Stimulated activated CD8-positive, alpha-beta memory T cell treated with anti-CD3 and anti-CD28 coated beads, Interleukin-4, amount 100 ng/mL, for 4 hours (primary cell): ENCODE measurements around the gene ALAD.
"Not testable (repeated sequence)": the region's sequence is repeated elsewhere in the genome, so short reads cannot be mapped to it uniquely, and the experiment has no call there.

ENCODE experiments used
- DNase-seq, 2 donors: peaks; one replicate each; pipeline ENCODE4 v3.0.0-alpha.2; 2020; ENCODE audit warnings: low read depth in 2 of 2, low spot score in 1 of 2

Gene ALAD

DNA sequence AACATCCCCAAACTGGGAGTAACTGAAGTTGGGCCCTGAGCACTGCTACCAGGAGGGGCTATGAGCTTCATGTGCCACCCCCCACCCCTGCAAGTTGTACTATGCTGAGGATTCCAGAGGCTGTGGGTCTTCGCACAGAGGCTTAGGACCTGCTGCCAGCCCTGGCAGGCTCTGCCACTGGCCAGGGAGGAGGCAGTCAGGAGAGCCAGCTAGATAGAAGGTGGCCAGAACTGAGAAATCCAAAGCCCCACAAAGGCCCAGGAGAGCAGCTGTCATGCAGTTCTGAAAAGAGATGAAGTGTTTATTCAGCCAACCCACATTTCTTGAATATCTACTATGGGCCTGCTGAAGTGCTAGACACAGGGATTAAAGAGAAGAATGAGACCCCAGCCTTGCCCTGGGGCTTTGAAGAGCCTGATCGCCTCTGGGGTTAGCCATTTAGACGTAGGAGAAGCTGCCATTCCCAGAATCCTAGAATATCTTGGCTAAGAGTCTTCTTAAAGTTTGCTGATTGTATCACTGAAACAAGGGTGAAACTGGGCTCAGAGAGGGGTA, 1.4 kb downstream of the ALAD start:
- no peak for DNase-seq

DNA sequence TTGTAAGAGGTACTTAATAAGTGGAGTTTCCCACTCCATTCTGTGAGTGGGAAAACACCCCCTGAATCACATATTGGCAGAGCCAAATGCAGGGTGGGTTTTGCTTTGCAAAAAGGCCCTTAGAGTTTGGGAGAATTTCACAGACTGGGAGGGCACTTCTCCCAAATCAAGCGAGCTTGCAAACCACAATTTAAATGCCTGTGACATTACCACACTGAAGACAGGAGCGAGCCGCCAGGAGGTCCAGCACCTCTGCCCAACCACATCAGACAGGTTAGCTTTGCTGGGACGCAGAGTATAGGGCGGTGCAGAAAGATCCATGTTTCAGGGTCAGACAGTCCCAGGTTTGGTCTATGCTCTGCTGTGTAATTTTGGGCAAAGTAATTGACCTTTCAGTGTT, 2.3 kb downstream of the ALAD start:
- DNase-seq: no peak

DNA sequence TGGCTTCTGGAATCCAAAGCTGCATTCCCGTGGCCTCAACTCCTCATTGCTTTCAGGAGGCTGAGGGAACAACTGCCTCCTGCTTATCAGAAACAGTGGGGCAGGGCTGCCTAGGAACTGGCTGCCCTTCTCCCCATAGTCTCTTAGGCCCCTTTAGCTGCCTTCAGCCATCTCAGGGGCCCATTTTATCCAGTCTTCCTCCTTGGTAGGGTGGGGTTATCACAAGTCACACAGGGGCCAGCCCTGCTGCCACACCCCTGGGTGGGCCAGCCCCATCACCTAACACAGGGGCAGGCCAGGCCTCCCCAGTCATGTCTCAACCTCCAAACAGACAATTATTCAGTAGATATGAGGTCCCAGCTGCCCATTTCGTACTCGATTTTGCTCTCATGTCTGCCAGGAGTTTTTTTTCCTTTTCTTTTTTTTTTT, 3.9 kb downstream of the ALAD start:
- no peak for DNase-seq

DNA sequence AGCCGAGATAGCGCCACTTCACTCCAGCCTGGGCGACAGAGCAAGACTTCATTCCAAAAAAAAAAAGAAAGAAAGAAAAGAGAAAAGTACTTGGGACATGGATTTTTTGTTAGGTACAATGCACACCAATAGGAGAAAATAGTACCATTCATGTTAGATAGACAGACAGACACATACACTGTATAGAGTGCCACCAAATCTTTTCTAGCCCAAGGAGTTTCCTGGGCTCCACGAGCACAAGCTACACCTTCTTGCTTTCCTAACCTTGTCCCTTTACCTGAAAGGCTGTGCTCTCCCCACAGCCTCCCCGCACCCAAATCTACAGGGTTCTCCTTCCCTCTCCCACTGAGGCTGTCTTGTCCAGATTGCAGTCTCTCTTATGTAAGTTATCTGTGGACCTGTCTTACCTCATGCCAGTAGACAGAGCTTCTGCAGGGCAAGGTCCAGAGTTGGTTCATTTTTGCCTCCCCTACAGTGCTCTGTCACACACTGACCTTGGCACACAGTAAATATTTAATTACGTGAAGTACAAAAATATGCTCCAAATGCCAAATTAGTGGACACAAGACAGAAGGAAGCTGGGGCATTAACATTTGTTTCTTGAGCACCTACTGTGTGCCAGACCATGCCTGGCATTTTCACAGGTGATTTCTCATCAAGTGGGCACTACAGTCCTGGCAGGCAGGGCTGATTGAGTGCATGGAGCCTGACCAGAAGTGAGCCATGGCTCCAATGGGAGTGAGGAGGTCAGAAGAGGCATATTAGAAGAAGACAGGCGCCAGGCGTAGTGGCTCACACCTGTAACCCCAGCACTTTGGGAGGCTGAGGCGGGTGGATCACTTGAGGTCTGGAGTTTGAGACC, 5.9 kb downstream of the ALAD start:
- DNase-seq: no peak

DNA sequence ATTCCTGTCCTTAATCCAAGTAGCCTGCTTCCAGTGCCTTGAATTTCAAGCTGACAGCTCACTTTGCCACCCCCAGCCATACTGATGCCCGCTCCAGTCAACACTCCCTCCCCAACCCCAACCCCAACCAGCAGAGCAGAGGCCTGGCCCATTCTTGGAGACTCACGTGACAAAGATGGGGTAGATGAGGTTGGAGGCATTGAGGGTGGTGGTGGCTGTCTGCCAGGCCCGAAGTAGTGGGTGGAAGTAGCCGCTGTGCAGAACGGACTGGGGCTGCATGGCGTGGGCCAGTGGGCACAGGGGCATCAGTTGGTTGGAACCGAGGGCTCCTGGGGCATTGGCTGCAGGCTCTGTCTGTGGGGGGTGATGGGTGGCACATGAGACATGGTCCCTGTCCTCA, 7.8 kb downstream of the ALAD start:
- DNase-seq: no peak

DNA sequence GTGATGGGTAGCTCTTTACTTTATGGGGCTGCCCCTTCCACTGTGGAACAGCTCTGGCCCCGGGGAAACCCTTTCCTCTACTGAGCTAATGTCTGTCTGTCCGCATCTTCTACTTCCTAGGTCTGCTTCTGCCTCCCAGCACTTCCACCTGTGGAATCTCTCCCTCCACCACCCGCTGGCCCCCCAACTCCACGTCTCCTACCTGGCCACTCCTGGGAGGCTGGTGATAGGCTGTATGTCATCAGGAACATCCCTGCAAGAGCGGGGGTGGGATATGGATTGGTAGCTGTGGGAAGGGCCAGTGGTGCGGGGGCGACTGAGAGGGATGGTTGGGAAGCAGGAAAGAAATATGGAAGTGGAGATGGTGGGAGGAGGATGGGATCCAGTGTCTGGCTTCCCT, 9.2 kb downstream of the ALAD start:
- DNase-seq: no peak

DNA sequence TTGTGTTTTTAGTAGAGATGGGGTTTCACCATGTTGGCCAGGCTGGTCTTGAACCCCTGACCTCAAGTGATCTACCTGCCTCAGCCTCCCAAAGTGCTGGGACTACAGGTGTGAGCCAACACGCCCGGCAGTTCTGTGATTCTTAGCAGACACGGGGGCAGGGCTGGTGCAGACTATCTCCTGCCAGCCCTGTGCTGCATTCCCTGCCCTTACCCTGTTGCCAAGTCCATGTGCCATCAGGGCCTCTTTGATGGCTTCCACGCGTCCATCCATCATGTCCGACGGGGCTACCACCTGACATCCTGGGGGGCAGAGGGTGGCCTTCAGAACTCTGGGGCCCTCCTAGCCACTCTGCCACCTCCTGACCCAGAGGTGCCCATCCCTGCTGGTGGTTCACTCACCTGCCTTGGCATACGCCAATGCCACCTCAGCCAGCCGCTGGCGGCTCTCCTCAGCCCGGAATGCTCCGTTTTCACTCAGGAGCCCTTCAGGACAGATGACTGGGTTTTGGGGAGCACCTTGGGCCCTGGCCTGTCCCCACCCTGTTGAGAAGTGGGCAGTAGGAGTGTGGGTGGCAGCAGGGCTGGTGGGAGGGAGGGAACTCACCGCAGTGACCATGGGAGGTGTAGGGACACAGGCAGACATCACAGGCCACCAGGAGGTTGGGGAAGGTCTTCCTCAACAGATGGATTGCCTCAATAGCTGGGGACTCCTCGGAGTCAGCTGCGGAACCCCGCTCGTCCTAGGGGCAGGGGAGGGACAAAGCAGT, 10.7 kb downstream of the ALAD start:
- no peak for DNase-seq

DNA sequence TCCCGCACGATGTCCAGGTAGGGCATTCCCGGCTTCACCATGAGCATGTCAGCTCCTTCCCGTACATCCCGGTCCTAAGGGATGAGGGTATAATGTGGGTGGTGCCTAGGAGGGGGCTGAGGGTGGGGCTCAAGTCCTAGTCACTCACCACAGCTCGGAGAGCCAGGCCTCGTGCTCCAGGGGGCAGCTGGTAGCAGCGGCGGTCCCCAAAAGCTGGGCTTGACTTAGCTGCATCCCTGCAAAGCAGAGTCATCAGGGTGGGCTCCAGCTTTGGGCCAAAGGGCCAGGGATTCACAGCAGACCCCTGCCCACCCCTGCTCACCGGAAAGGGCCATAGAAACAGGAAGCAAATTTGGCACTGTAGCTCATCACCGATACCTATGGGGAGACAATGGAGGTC, 11.6 kb downstream of the ALAD start:
- DNase-seq: no peak

DNA sequence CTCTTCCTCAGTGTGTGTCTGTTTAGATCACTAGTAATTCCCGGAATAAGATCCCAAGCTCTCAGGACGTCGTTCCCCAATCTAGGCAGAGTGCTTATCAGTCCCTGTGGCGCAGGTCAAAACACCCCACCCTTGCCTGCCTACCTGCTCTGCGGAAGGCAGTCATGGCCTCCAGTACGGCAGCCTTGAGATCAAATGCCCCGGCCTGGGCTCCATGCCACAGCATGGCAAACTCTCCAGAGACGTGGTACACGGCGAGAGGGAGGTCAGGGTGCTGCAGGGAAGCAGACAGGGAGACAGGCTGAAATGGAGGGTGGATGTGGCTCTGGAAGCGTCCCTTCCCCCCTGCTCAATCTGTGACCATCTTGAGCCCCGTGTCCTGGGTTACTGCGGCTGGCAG, 12.3 kb downstream of the ALAD start:
- DNase-seq: no peak

DNA sequence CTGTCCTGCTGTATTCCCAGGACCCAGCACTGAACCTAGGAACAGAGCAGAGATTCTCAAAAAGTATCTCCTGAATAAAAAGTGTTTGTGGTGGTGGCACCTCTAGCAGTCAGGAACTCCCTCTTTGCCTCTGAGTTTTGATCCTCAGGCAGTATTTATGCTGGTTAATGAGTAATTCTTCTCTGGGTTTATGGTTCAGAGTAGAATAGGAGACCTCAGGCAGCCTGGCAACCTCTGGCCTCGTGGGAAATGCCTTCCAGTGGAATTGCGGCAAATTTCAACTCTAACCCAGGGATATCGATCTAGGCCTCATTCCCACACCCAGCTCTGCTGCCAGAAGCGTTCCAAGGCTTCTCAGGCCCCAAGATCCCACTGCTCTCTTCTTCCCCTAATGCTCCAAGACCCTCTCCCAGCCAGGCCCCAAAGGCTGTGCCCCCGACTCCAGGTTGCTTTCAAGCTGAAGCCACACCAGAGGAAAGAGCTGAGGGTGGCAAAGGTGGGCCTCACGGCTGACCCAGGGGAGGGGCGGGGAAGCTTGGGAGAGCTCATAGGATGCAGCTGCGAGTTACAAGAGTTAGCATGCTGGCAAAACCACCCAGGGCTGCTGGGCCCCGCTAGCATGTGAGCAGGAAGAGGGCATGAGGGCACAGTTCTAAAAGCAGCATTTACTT, 13.4 kb downstream of the ALAD start:
- DNase-seq: no peak

DNA sequence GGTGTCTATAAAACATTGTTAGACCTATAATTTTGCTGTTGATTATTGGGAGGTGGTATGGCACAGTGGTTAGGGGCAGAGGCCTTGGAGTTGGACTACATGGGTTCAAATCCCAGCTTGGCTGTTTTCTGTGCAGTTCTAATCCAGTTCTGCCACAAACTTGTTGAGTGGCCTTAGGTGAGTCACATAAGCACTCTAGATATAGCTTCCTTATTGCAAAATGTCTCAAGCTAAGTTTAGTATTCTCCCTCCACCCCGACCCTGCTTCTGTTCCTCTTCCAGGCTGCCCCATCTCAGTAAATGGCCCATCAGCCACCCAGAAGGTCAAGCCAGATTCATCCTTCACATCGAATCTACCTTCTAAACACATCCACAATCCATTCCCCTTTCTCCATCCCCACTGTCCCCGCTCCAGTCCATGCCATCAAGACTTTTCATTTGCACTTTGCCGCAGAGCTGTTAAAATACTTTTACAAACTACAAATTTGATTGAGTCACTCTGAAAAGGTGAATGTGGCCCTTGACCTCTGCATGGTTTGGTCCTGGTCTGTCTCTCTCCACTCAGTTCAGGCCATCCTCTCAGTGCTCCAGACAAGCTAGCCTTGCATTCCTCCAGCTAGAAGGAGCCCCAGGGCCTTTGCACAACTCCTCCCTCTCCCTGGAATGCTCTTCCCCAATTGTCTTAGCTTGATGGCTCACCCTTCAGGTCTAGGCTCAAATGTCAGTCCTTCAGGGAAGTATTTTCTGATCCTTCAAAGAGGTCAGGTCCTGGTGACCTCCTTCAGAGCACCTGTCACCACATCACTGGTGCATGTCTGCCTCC, 14.3 kb downstream of the ALAD start:
- no peak for DNase-seq

DNA sequence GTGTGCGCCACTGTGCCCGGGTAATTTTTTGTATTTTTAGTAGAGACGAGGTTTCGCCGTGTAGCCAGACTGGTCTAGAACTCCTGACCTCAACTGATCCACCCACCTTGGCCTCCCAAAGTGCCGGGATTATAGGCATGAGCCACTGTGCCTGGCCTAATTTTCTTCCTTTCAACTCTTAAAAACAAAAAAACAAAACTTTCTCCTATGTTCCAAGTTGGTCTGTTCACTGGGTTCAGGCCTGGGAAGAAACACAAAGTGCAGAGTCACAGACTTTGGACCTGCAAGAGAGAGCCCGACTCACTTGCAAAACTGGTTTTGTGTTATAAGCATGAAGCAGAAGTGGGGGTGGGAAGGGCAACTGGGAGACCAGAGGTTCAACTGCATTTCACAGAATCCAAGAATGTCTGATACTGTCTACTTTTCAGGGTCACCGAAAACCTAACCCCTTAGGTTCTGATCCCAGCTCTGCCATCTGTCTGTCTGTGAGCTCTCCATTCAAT, 19.1 kb downstream of the ALAD start:
- DNase-seq: no peak

DNA sequence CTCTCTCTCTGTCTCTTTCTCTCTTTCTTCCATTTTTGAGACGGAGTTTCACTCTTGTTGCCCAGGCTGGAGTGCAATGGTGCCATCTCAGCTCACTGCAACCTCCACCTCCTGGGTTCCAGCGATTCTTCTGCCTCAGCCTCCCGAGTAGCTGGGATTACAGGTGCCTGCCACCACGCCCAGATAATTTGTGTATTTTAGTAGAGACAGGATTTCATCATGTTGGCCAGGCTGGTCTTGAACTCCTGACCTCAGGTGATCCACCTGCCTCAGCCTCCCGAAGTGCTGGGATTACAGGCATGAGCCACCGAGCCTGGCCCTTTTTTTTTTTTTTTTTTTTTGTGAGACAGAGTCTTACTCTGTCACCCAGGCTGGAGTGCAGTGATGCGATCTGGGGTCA, 19.6 kb downstream of the ALAD start:
- DNase-seq: not testable (repeated sequence)

DNA sequence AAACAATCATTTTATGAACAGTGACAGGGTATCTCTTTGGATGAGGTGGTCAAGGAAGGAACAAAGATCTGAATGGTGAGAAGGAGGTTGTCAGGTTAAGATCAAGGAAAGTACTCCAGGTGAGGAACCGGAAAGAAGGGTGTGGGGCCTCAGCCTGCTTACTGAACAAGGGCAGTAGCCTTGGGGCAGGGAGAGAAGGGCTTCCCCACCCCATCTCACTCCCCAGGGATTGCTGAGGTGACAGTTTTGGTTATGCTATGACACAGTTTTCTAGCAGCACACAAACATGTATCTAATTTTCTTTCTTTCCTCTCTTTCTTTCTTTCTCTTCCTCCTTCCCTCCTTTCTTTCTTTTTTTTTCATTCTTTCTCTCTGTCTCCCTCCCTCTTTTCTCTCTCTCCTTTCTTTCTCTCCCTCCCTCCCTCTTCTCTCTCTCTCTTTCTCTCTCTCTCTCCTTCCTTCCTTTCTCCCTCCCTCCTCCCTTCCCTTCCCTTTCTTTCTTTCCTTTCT, 20.2 kb downstream of the ALAD start:
- DNase-seq: no peak

DNA sequence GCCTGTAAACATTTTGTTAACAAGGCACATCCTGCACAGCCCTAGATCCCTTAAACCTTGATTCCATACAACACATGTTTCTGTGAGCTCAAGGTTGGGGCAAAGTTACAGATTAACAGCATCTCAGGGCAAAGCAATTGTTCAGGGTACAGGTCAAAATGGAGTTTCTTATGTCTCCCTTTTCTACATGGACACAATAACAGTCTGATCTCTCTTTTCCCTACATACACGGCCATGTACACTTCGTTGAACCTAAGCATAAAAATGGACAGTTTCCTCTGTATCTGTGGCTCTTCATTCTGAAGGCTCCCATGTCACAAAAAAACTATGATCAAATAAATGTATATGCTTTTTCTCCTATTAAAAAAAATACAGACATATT, 21.3 kb downstream of the ALAD start:
- not testable (repeated sequence) for DNase-seq

DNA sequence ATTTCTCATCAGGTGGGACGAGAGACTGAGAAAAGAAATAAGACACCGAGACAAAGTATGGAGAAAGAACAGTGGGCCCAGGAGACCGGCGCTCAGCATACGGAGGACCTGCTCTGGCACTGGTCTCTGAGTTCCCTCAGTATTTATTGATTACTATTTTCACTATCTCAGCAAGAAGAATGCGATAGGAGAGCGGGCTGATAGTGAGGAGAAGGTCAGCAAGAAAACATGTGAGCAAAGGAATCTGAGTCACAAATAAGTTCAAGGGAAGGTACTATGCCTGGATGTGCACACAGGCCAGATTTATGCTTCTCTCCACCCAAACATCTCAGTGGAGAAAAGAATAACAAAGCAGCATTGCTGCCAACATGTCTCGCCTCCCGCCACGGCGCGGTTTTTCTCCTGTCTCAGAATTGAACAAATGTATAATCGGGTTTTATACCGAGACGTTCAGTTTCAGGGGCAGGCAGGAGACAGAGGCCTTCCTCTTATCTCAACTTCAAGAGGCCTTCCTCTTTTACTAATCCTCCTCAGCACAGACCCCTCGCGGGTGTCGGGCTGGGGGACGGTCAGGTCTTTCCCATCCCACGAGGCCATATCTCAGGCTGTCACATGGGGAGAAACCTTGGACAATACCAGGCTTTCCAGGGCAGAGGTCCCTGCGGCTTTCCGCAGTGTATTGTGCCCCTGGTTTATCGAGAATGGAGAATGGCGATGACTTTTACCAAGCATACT, 21.8 kb downstream of the ALAD start:
- DNase-seq: not testable (repeated sequence)

DNA sequence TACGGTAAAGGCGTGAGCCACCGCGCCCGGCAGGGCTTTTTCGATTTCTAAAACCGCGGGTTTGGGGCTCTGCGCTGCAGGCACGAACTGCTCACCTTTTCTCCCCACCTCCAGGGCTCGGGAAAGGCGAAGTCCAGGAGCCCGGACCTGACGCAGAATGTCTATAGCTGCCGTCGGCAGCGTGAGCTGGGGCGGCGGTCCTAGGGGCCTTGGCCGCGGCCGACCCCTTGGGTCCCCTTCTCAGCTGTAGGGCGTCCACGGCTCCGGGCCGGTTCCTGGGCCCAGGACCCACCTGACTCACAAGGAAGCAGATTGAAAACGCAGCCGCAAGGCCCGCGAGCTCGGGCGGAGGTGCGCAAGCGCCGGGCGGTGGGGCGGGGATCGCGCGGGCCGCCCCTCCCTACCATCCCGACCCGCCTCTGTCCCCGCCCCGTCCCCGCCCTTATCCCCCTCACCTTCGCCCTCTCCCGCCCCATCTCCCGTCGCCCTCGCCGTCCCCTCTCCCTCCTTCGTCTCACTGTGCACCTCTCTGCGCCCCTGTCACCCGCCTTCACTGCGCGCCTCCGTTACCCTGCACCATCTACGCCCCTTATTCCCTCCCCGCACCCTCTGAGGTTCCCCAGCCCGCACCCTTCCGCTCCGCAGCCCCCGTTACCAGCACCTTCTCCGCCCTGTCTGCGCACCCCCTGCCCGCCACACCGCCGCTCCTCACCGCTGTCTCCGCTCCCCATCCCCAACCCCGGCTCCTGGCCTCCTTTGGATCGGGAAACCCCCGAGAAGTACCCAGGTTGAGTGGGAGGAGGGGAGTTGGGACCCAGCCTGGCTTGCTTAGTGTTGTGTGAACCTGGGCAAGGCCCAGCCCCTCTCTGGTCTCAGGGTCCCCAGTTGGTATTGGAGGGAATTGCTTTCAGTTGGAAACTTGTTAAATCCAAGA, 24.2 kb downstream of the ALAD start, which contains the start of gene HDHD3:
TSS of gene HDHD3 (minus strand) at position 353 of the 934 bp plus-strand sequence. CDS start 2,632 bp downstream, outside the sequence.
- peak; percentile 44 to 69 for DNase-seq
